ENCODE data around the gene TENM4.

TENM4 gene

DNA sequence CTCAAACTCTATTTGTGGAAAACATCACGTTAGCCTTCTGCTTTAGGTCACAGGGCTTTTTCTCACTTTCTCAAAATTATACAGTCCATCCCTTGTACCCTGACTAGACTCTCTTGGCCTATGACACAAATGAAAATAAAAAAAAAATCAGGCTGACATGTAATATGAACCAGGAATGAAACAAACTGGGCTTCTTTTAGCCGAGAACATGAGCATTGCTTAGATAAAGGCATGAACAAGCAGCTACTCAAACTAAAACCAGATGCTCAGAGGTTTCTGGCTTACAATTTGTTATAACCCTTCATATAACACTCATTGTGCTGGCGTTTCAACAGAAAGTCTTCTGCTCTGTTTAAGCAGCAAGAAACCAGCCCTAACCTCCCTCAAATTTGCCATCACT, 600.6 kb downstream of the TENM4 start:
- no peak for DNase-seq (ENCODE audit: low spot score)
- TF ChIP-seq, protein P1, sequence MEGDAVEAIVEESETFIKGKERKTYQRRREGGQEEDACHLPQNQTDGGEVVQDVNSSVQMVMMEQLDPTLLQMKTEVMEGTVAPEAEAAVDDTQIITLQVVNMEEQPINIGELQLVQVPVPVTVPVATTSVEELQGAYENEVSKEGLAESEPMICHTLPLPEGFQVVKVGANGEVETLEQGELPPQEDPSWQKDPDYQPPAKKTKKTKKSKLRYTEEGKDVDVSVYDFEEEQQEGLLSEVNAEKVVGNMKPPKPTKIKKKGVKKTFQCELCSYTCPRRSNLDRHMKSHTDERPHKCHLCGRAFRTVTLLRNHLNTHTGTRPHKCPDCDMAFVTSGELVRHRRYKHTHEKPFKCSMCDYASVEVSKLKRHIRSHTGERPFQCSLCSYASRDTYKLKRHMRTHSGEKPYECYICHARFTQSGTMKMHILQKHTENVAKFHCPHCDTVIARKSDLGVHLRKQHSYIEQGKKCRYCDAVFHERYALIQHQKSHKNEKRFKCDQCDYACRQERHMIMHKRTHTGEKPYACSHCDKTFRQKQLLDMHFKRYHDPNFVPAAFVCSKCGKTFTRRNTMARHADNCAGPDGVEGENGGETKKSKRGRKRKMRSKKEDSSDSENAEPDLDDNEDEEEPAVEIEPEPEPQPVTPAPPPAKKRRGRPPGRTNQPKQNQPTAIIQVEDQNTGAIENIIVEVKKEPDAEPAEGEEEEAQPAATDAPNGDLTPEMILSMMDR (IDR thresholded peaks at IDR 0.05; ENCODE audit: extremely low read depth, insufficient read depth, missing control alignments): no peak
- in situ Hi-C loops (cut with MboI; ENCODE audit: low pct_unique_long_range_greater_than_20kb, low sequenced_read_pairs, unreplicated experiment): no loop called here

DNA sequence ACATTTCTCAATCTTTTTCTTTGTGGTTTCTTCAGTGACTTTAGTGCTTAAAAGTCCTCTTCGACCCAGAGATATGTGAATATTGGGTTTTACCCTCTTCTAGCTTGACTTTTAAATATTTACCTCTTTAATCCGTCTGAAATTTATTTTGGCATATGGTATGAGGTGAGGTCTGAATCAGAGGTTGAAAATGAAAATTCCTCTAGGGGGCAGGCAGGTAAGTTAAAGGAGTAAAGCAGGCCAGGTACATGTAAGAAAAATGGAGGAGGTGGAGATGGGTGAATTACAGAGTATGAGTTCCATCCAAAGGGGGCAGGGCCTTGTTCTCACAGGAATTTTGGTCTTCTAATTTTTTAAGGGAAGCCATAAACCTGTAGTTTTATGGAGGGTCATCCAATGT, 602.4 kb downstream of the TENM4 start:
- in situ Hi-C loops (cut with MboI; ENCODE audit: low pct_unique_long_range_greater_than_20kb, low sequenced_read_pairs, unreplicated experiment): no loop called here
- DNase-seq (ENCODE audit: low spot score): no peak
- TF ChIP-seq, protein P1 (IDR thresholded peaks at IDR 0.05; ENCODE audit: extremely low read depth, insufficient read depth, missing control alignments): no peak

DNA sequence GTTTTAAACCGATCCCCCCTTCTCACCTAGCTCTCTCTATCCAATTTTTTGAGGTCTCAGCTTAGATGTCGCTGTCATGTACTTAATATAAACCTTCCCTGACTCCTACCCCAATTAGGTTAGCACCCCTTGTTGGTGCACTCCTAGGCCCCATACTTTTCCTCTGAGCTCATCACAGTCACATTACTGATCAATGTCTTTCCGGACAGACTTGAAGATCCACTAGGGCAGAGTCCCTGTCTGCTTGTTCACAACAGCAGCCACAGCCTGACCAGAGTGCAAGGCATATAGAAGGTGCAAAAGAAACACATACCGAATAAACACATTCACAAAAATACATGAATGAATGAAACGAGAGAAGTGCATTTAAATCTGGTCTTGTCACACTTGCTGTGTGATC, 605.2 kb downstream of the TENM4 start:
- in situ Hi-C loops (cut with MboI; ENCODE audit: low pct_unique_long_range_greater_than_20kb, low sequenced_read_pairs, unreplicated experiment): no loop called here
- no peak for DNase-seq (ENCODE audit: low spot score)
- TF ChIP-seq, protein P1 (IDR thresholded peaks at IDR 0.05; ENCODE audit: extremely low read depth, insufficient read depth, missing control alignments): no peak

GRCh38 chr11:78834886-78835285, 605.9 kb downstream of the TENM4 start:
- TF ChIP-seq, protein P1 (IDR thresholded peaks at IDR 0.05; ENCODE audit: extremely low read depth, insufficient read depth, missing control alignments): no peak
- DNase-seq (ENCODE audit: low spot score): no peak
- in situ Hi-C loops (cut with MboI; ENCODE audit: low pct_unique_long_range_greater_than_20kb, low sequenced_read_pairs, unreplicated experiment): no loop called here

- DNase-seq (ENCODE audit: low spot score): no peak
- in situ Hi-C loops (cut with MboI; ENCODE audit: low pct_unique_long_range_greater_than_20kb, low sequenced_read_pairs, unreplicated experiment): no loop called here
- TF ChIP-seq, protein P1 (IDR thresholded peaks at IDR 0.05; ENCODE audit: extremely low read depth, insufficient read depth, missing control alignments): no peak
These were observed 607.6 kb downstream of the TENM4 start for GRCh38 chr11:78833237-78833636.

DNA sequence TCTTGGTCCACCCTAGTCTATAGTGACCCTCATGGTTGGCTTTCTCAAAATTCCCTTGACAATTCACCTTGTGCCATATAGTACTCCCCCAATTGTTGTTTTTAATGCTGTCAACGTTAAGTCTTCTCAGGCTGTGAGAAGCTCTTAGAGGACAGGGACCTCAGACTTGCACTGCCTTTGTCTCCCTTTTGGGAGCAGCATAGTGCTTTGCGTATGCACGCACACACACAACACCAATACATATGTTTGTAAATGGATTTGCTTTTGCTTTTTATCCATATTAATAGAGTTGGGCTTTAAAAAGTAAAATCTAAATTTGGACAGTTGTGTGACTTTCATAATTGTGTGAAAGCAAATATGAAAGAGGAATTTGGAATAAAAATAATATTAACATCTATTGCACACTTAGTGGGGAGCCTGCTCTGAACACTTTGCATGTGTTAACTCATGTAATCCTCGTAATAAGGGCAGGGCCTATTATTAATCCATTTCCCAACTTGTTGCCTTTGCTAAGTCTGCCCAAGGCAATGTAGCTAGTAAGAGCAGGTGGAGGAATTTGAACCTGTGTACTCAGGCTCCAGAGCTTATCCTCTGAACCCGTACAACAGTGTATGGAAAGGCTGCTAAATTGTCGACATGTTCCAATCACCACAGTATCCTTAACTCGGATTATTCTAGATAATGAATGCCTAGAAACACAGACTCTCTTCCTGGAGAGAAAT, 608.4 kb downstream of the TENM4 start:
- in situ Hi-C loops (cut with MboI; ENCODE audit: low pct_unique_long_range_greater_than_20kb, low sequenced_read_pairs, unreplicated experiment): no loop called here
- DNase-seq (ENCODE audit: low spot score): no peak
- TF ChIP-seq, protein P1 (IDR thresholded peaks at IDR 0.05; ENCODE audit: extremely low read depth, insufficient read depth, missing control alignments): no peak
